Stimulated activated CD8-positive, alpha-beta memory T cell treated with anti-CD3 and anti-CD28 coated beads, Interleukin-12 subunit alpha, Interleukin-12 subunit beta, amount 100 ng/mL, for 24 hours (primary cell): ENCODE measurements around the gene CHID1.

Experiments used
- DNase-seq: peaks from one replicate; pipeline ENCODE4 v3.0.0-alpha.2; 2020; ENCODE audit errors: extremely low read depth

CHID1 gene

DNA sequence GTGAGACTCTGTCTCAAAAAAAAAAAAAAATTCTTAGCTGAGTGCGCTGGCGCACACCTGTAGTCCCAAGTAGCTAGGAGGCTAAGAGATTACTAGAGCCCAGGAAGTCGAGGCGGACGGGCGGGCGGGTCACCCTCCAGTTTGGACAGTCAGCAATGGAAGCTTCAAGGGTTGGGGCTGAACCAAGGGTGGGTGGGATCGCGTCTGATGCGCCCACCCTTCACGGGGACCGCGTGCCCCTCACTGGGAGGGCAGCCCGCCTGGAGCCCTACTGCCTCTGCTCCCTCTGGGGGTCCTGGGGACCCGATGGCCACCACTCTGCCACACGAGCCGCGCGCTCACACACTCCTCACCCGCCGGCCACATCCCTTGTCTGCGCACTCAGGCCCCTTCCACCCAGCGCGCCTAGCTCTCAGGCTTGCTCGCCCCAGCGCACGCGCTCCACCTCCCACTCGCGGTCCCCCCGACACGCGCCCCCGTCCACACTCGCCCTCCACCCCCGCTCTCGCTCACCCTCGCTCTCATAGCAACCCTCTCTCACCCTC is 494 bp downstream of the CHID1 start:
- no peak for DNase-seq

- no peak for DNase-seq
These were observed 1.2 kb downstream of the CHID1 start for GRCh38 chr11:909406-909805.

GRCh38 chr11:908273-908672 is 2.3 kb downstream of the CHID1 start:
- no peak for DNase-seq

- no peak for DNase-seq
These were observed 2.9 kb downstream of the CHID1 start for GRCh38 chr11:907668-908067.

DNA sequence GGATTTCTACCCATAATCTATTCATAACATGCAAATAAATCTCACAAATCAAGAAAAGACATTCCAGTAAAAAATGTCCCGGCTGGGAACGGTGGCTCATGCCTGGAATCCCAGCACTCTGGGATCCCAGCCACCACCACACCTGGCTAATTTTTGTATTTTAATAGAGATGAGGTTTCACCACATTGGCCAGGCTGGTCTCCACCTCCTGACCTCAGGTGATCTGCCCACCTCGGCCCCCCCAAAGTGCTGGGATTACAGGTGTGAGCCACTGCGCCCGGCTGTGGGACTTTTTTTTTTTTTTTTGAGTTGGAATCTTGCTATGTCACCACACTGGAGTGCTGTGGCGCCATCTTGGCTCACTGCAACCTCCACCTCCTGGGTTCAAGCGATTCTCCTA is 4.7 kb downstream of the CHID1 start:
- DNase-seq = no peak

DNA sequence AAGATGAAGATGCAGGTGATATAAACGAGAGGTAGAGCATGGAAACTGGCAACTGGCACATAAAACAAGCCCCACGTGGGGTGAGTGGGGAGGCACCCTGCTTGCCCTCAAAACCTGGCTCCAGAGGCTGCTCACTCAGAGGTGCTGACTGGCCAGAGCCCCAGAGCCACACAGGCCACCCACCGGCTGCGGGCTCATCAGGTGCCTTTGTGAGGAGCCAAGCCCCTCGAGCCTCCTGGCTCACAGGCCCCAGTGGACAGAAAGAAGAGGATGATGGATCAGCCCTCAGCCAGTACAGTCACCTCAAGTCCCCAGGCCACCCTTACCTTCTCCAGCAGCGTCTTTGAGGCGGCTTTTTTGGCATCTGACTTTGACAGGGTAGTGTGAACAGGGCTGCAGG is 6.2 kb downstream of the CHID1 start:
- DNase-seq = no peak

DNA sequence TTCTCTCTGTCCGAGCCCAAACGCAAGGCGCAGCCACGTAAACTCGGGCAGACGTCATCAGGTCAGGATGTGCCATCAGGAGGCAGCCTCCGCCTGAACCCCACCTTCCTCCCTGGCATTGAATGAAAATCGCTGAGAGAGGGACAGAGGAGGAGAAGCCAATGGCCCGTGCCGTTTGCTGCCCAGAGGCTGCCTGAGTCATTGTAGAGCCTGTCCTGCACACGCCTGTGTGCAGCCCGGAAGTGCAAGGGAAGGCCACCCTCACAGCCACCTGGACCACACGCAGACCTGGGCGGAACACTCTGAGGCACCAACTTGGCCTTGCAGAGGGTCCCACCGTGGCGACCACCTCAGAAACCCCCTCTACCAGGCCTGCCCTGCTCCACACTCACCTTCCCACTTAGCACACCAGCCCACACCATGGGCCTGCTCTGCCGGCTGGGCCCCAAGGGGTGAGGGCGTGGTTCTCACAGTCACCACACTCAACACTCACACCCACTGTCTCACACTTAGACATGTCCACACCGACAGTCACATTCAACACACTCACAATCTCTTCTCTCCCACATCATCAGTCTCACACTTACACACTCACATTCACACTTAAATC is 9.1 kb downstream of the CHID1 start:
- no peak for DNase-seq

GRCh38 chr11:900545-900944 is 10.1 kb downstream of the CHID1 start:
- DNase-seq = no peak

- DNase-seq = no peak
These were observed 10.9 kb downstream of the CHID1 start for GRCh38 chr11:899724-900123.

DNA sequence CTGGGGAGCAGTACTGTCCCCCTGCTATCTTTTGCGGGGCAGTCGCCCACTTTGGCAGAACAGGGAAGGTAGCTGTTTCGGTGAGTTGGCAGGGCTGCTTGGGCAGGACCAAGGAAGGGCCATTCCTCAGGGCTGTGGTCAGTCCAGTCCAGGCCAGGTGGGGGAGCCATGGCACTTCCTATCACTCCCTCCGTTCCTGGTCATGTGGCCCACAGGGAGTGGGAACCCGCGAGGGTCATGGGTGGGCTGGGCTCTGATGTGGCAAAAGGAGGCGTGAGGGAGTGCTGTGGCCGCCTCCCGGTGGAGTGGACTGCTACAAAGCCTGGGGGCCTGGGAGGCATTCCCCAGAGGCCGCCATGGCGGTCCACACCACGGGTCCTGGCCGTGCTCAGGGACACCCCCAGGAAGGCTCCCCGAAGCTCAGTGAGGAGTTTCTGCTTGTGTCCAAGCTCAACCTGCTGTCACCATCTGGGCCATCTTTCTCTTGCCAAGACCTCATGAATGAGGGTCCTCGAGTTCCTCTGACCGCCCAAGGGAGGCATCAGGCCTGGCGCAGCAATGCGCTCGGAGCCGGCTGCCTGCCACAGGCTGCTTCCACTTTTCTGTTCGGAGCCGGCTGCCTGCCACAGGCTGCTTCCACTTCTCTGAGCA is 11.9 kb downstream of the CHID1 start:
- no peak for DNase-seq

GRCh38 chr11:898143-898511 is 12.5 kb downstream of the CHID1 start:
- no peak for DNase-seq

GRCh38 chr11:897253-898142 is 13.1 kb downstream of the CHID1 start:
- no peak for DNase-seq

DNA sequence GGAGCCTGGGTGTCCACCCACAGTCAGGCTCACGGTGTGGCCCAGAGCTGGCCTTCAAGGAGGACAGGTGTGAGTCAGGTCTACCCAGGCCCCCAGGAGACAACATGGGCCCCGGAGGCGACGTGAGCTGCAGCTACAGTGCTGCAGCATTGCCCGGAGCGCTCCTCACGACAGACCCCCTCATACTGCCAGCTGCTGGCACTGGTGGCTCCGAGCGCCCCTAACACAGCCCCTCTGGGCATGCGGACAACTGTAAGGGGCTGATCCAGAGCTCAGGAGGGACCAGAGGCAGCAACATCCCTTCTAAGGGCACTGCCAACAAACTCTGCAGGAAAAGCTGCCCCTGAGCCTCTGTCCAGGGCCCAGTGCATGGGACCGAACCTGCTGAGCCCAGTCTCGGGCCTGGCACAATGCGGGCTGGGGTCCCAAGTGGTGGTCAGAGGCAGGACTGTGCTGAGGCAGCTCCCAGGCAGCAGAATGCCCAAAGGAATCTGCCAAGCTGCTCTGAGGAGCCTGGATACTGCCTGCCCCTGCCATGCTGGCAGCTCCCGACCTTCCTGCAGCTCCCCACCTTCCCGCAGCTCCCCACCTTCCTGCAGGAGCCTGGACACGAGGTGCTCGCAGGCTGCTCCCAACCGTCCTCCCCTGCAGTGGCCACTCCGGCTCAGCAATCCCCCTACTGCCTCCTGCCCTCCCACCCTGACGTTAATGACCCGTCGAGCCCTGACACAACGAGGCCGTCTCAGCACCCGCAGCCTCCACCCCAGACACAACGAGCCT is 15.1 kb downstream of the CHID1 start:
- no peak for DNase-seq

DNA sequence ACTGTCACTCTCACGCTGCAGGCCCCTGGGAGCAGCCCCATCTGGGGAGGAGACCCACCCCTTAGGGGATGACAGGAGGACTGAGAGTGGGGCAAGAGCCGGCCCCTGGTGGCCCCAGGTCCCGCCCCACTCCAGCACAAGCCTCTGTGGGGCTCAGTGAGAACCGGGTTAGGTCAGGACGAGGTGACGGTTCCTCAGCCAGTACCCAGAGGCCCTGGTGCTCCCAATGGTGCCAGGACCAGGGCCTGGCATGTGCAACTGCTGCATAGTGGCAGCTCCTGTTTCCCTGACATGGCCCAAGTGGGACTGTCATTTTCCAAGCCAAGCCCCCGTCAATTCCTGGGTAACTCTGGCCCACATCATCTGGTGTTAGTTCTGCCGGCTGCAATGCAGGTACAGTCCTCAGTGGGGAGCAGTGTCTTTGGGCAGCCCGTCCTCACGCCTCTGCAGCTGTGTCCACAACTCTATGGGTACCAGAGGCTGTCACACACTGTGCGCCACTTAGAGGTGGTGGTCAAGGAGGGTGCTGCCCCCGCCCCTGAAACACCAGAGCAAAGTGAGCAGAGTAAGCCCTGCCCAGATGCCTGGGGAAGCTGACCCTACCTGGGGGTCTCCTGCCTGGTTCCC is 15.9 kb downstream of the CHID1 start:
- no peak for DNase-seq

GRCh38 chr11:893008-893654 is 17.5 kb downstream of the CHID1 start:
- no peak for DNase-seq

DNA sequence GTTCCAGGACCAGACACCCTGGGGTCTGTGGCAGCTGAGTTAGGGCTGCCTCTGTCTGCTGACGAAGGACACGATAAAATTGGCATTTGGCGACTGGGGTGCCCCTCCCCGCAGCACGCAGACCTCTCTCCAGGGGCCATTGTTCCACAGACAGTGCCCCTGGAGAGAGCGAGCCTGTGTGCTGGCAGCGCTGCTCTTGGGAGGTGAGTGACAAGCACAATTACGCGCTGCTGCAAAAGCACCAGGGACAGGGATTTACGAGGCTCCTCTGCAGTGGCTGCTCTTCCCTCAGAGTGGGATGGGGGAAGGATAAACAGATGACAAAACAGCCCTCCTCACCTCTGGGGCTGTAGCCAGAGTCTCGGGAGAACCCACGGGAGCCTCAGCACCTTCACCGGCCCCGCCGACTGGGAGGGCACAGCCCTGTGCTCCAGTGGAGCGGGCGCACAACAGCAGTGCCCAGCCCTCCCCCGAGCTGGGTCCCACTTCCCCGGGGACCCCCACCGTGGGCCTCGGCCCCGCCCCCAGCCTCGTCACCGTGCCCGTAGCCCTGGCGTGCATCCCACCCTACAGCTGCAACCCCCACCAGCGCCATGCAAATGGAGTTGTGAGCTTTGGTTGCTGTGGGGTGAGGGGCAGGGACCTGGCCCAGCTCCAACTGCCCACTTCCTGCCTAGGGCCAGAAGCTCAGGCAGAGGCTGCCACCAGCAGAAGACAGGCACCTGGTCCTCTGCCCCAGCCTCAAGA is 19.6 kb downstream of the CHID1 start:
- no peak for DNase-seq

GRCh38 chr11:889687-890475 is 20.7 kb downstream of the CHID1 start:
- no peak for DNase-seq

DNA sequence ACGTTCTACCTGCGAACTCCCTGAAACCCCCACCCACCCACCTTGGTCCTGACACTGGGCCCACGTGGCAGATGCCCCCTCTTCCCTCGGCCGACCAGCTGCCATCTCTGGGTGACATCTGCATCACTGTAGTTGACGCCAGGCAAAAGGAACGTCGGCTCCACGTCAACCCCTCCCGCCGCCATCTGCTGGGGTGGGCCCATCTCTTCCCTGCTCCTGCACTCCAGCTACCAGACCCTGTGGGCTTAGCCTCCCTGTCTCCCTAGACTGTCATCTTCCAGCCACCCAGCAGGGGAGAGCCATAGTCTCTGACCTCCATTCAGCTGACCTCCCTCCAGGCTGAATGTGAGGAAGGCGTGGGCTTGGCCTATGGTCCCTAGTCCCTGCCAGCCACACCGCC is 21.4 kb downstream of the CHID1 start:
- no peak for DNase-seq
